Kidney glomerular epithelial cell (primary cell): ENCODE measurements around the gene DCST1.

ENCODE experiments used
- DNase-seq: peaks from one replicate; lab custom pipeline; 2025; lab: John Stamatoyannopoulos, UW

DCST1 gene

GRCh38 chr1:155073377-155074242 is 40.0 kb downstream of the DCST1 start:
- no peak for DNase-seq

GRCh38 chr1:155075535-155075934 is 41.9 kb downstream of the DCST1 start:
- no peak for DNase-seq

- DNase-seq, result no peak
These were observed 42.7 kb downstream of the DCST1 start for GRCh38 chr1:155076371-155076770.

- no peak for DNase-seq
These were observed 43.7 kb downstream of the DCST1 start for GRCh38 chr1:155077346-155077745.

- no peak for DNase-seq
These were observed 44.3 kb downstream of the DCST1 start for GRCh38 chr1:155077758-155078445.

GRCh38 chr1:155078469-155079209 is 45.0 kb downstream of the DCST1 start, which contains the start of gene EFNA3:
EFNA3 (plus strand) TSS chr1:155078837; CDS start chr1:155078942, 105 bp downstream.
- DNase-seq, result no peak

GRCh38 chr1:155079210-155079486 is 45.5 kb downstream of the DCST1 start:
- no peak for DNase-seq

- DNase-seq, result no peak
These were observed 46.1 kb downstream of the DCST1 start for GRCh38 chr1:155079487-155080311.

GRCh38 chr1:155080312-155081228 is 46.9 kb downstream of the DCST1 start:
- no peak for DNase-seq

- no peak for DNase-seq
These were observed 48.1 kb downstream of the DCST1 start for GRCh38 chr1:155081472-155082300.

- DNase-seq, result no peak
These were observed 48.9 kb downstream of the DCST1 start for GRCh38 chr1:155082301-155083051.

GRCh38 chr1:155083052-155083541 is 49.5 kb downstream of the DCST1 start:
- DNase-seq, result no peak

GRCh38 chr1:155083865-155084721 is 50.5 kb downstream of the DCST1 start:
- no peak for DNase-seq

- DNase-seq, result peak; percentile 93
These were observed 51.3 kb downstream of the DCST1 start for GRCh38 chr1:155084722-155085503.

- peak; percentile 11 for DNase-seq
These were observed 52.0 kb downstream of the DCST1 start for GRCh38 chr1:155085504-155086127.

GRCh38 chr1:155086128-155086741 is 52.6 kb downstream of the DCST1 start:
- DNase-seq, result no peak
